GM23338 (cell line): Measurements from ENCODE around the gene TSPAN4. TPM values are rescaled to one million over a fixed set of nuclear protein-coding genes. Genes with fewer than 3 reads are reported as not detected.

ENCODE experiments used
- ATAC-seq: fragments of 200-7000 bp; cut with Tn5 transposase; 3 replicates; pipeline ENCODE4 v1.9.1; 2020
- DNase-seq: peaks from one replicate; pipeline ENCODE4 v3.0.0-alpha.2; 2015; ENCODE audit warnings: low spot score
- H2AFZ ChIP-seq: fragments of 200-600 bp; sonication (generic); 2 replicates; pipeline ENCODE4 v1.8.0; 2016; ENCODE audit warnings: antibody characterized with exemption, mild to moderate bottlenecking, moderate library complexity
- H3F3A ChIP-seq: fragments of 200-600 bp; sonication (generic); replicated peaks from 2 replicates; pipeline ENCODE4 v1.8.0; 2017; ENCODE audit warnings: antibody characterized with exemption, mixed run types, low read depth
- H3K27ac ChIP-seq: fragments of 200-600 bp; sonication (generic); 2 replicates; pipeline ENCODE4 v1.6.1; 2016; ENCODE audit warnings: low read depth
- H3K27me3 ChIP-seq: fragments of 200-600 bp; sonication (generic); 2 replicates; pipeline ENCODE4 v1.8.0; 2016; ENCODE audit warnings: mild to moderate bottlenecking, mixed run types, moderate library complexity; ENCODE audit not compliant: insufficient read depth
- H3K36me3 ChIP-seq: fragments of 200-600 bp; sonication (generic); 2 replicates; pipeline ENCODE4 v1.8.0; 2016; ENCODE audit warnings: mild to moderate bottlenecking; ENCODE audit not compliant: insufficient read depth
- H3K4me1 ChIP-seq: fragments of 200-600 bp; sonication (generic); 2 replicates; pipeline ENCODE4 v1.8.0; 2016; ENCODE audit warnings: mild to moderate bottlenecking, moderate library complexity; ENCODE audit not compliant: insufficient read depth
- H3K4me2 ChIP-seq: fragments of 200-600 bp; sonication (generic); 2 replicates; pipeline ENCODE4 v1.7.1; 2017; ENCODE audit warnings: mixed run types
- H3K4me3 ChIP-seq: fragments of 200-600 bp; sonication (generic); 2 replicates; pipeline ENCODE4 v1.6.1; 2016; ENCODE audit warnings: mixed run types
- H3K79me2 ChIP-seq: fragments of 200-600 bp; sonication (generic); replicated peaks from 2 replicates; pipeline ENCODE4 v1.8.0; 2017; ENCODE audit warnings: mild to moderate bottlenecking; ENCODE audit not compliant: insufficient read depth
- H3K9me2 ChIP-seq: fragments of 200-600 bp; sonication (generic); 2 replicates; pipeline ENCODE4 v1.8.0; 2017; ENCODE audit not compliant: insufficient read depth
- H4K20me1 ChIP-seq: fragments of 200-600 bp; sonication (generic); replicated peaks from 2 replicates; pipeline ENCODE4 v1.8.0; 2017; ENCODE audit warnings: mild to moderate bottlenecking; ENCODE audit not compliant: insufficient read depth
- H3K27ac Mint-ChIP-seq: 2 replicates; pipeline ENCODE4 v1.8.0; 2020; ENCODE audit warnings: inconsistent platforms, mild to moderate bottlenecking, moderate library complexity, mixed read lengths
- H3K27me3 Mint-ChIP-seq: 3 replicates; pipeline ENCODE4 v1.8.0; 2022; ENCODE audit warnings: low read depth, mild to moderate bottlenecking, moderate library complexity, mixed read lengths, inconsistent platforms; ENCODE audit not compliant: insufficient read depth, poor library complexity
- H3K36me3 Mint-ChIP-seq: 3 replicates; pipeline ENCODE4 v1.8.0; 2021; ENCODE audit warnings: low read depth, mild to moderate bottlenecking, inconsistent platforms, moderate library complexity, mixed read lengths
- H3K4me1 Mint-ChIP-seq: 3 replicates; pipeline ENCODE4 v1.8.0; 2020; ENCODE audit warnings: mild to moderate bottlenecking, inconsistent platforms, mixed read lengths
- H3K4me3 Mint-ChIP-seq: 3 replicates; pipeline ENCODE4 v1.8.0; 2021; ENCODE audit warnings: moderate library complexity, mild to moderate bottlenecking, inconsistent platforms, mixed read lengths
- H3K9me3 Mint-ChIP-seq: 3 replicates; pipeline ENCODE4 v1.8.0; 2020; ENCODE audit warnings: moderate library complexity, mild to moderate bottlenecking, inconsistent platforms, mixed read lengths
- CTCF ChIP-seq, 2 experiments: fragments of 200-600 bp in 1 of 2; sonication (generic) in 1 of 2; conservative IDR thresholded peaks; 2 replicates each; pipeline versions ENCODE4 v1.5.1 to v1.6.1; 2016 to 2017; ENCODE audit warnings: antibody characterized with exemption in 2 of 2, low read depth in 2 of 2, mild to moderate bottlenecking in 2 of 2, moderate library complexity in 1 of 2
- ETS1 ChIP-seq: IDR thresholded peaks from 2 replicates; pipeline ENCODE4 v1.6.1; 2016; ENCODE audit warnings: antibody characterized with exemption
- EZH2 ChIP-seq: fragments of 200-600 bp; sonication (generic); IDR thresholded peaks from one replicate; pipeline ENCODE4 v1.8.0; 2017; ENCODE audit warnings: antibody characterized with exemption, mild to moderate bottlenecking, low read depth; ENCODE audit not compliant: unreplicated experiment
- EZH2phosphoT487 ChIP-seq: fragments of 200-600 bp; sonication (generic); IDR thresholded peaks from one replicate; pipeline ENCODE4 v1.8.1; 2018; ENCODE audit warnings: antibody characterized with exemption; ENCODE audit not compliant: unreplicated experiment
- JUNB ChIP-seq: IDR thresholded peaks from one replicate; pipeline ENCODE4 v1.6.1; 2016; ENCODE audit warnings: antibody characterized with exemption; ENCODE audit not compliant: unreplicated experiment
- NANOG ChIP-seq: IDR thresholded peaks from 2 replicates; pipeline ENCODE4 v1.6.1; 2016; ENCODE audit warnings: antibody characterized with exemption, borderline replicate concordance
- POLR2AphosphoS5 ChIP-seq: IDR thresholded peaks from 2 replicates; pipeline ENCODE4 v1.6.1; 2016; ENCODE audit warnings: antibody characterized with exemption, low read depth
- REST ChIP-seq: IDR thresholded peaks from one replicate; pipeline ENCODE4 v1.6.1; 2018; ENCODE audit warnings: antibody characterized with exemption; ENCODE audit not compliant: unreplicated experiment
- STAT1 ChIP-seq: IDR thresholded peaks from one replicate; pipeline ENCODE4 v1.6.1; 2016; ENCODE audit warnings: antibody characterized with exemption; ENCODE audit not compliant: unreplicated experiment
- ZNF114 ChIP-seq: fragments of 250-450 bp; sonication (Bioruptor Pico); IDR thresholded peaks from 2 replicates; pipeline ENCODE4 v1.5.0; 2020; ENCODE audit warnings: mild to moderate bottlenecking, moderate library complexity
- ZNF331 ChIP-seq: fragments of 250-450 bp; sonication (Bioruptor Pico); IDR thresholded peaks from 2 replicates; pipeline ENCODE4 v1.5.0; 2020; ENCODE audit warnings: low read depth, mild to moderate bottlenecking, moderate library complexity
- ZNF462 ChIP-seq: fragments of 250-450 bp; sonication (Bioruptor Pico); IDR thresholded peaks from 2 replicates; pipeline ENCODE4 v1.5.0; 2020; ENCODE audit warnings: mild to moderate bottlenecking, moderate library complexity
- polyA plus RNA-seq: library from polyadenylated mRNA; unstranded; fragments of >200 nt; fragmentation: Nextera tagmentation; extraction: Ambion mirVana; gene quantifications from 2 replicates; pipeline ENCODE4 v1.2.1, GENCODE V29; 2016
- total RNA-seq: library from RNA; depleted of rRNA; stranded (reverse); fragments of >200 nt; shearing (Covaris generic); gene quantifications from 2 replicates; pipeline ENCODE4 v1.2.3, GENCODE V29; 2014

TSPAN4 gene
- total and polyA plus RNA-seq, 2 experiments from 2014 or later: 76.8 to 150 TPM

GRCh38 chr11:803770-804598, 38.7 kb upstream of the TSPAN4 start (continued):
- TF ChIP-seq CTCF (conservative IDR thresholded peaks at IDR 0.05; ENCODE audit: low read depth in 2 of 2) (no peak), NANOG (no peak)

GRCh38 chr11:804599-804964, 38.1 kb upstream of the TSPAN4 start:
- no peaks in the 10 kb centered on the region for H3K9me2 ChIP-seq
- ATAC-seq: peak; percentile 1
- Mint-ChIP-seq H3K27ac (no peak overlapping the region; the same call in 1 of the 2 replicates), H3K9me3 (no peaks in the 10 kb centered on the region), H3K27me3 (peaks cover 22% of the 10 kb centered on the region), H3K4me3 (peak overlapping the region; percentile 76), H3K4me1 (peaks cover 7% of the 10 kb centered on the region; the same call in 2 of the 3 replicates), H3K36me3 (peaks cover 2% of the 10 kb centered on the region; the same call in 1 of the 3 replicates)
- no peak overlapping the region for H3K27ac ChIP-seq
- peaks cover 7% of the 10 kb centered on the region; the same call in 1 of the 2 replicates for H3K4me1 ChIP-seq
- peaks cover 18% of the 10 kb centered on the region for H3K79me2 ChIP-seq
- H4K20me1 ChIP-seq: no peaks in the 10 kb centered on the region
- no peaks in the 10 kb centered on the region for H3K36me3 ChIP-seq
- H3K4me3 ChIP-seq: peak overlapping the region; percentile 74
- H3K27me3 ChIP-seq: no peaks in the 10 kb centered on the region
- H2AFZ ChIP-seq: no peak overlapping the region
- DNase-seq: no peak
- peaks cover 21% of the 10 kb centered on the region; the same call in 1 of the 2 replicates for H3F3A ChIP-seq
- H3K4me2 ChIP-seq: peak overlapping the region; percentile 96
- TF ChIP-seq ZNF331 (CRISPR knock-in tag) (no peak), POLR2AphosphoS5 (no peak), STAT1 (no peak), JUNB (no peak), NANOG (no peak), ZNF462 (no peak), EZH2 (no peak), ETS1 (no peak), REST (no peak), EZH2phosphoT487 (no peak), ZNF114 (CRISPR knock-in tag) (no peak)
